T-cell (primary cell): ENCODE data around the gene SLC8B1. TPM values are rescaled to one million over a fixed set of nuclear protein-coding genes. Genes with fewer than 3 reads are reported as not detected.

Experiments
- ATAC-seq, 4 experiments: fragments of 200-7000 bp in 3 of 4; fragments of 150-1000 bp in 1 of 4; cut with Tn5 transposase; replicated peaks in 1 of 4; 1 replicate in 3 of 4; 2 replicates in 1 of 4; pipeline ENCODE4 v1.10.0; 2021; ENCODE audit warnings: moderate library complexity in 3 of 4, mild to moderate bottlenecking in 2 of 4, moderate number of reproducible peaks in 1 of 4
- CTCF ChIA-PET, 2 donors: fragments of 300-600 bp; sonication (Branson Sonifier 250); formaldehyde crosslinking; loops; one replicate each; lab custom pipeline; 2022; ENCODE audit warnings: antibody characterized with exemption in 2 of 2; lab: Charles Lee
- POLR2A ChIA-PET, 2 donors: fragments of 300-600 bp; sonication (Branson Sonifier 250); formaldehyde crosslinking; loops; one replicate each; lab custom pipeline; 2022; ENCODE audit warnings: antibody characterized with exemption in 2 of 2; lab: Charles Lee
- DNase-seq, 35 experiments: peaks; one replicate each; pipeline versions ENCODE4 v3.0.0 to v3.0.0-alpha.2; 2013 to 2023
- H3K27ac ChIP-seq: one replicate; pipeline ENCODE4 v1.5.1; 2013; ENCODE audit warnings: low read length
- H3K27me3 ChIP-seq, 2 experiments: replicated peaks in 1 of 2; 1 replicate in 1 of 2; 2 replicates in 1 of 2; pipeline versions ENCODE4 v1.6.1 to v1.7.0; 2013; ENCODE audit warnings: low read length in 1 of 2, mixed read lengths in 1 of 2; ENCODE audit not compliant: control insufficient read depth in 2 of 2, insufficient read depth in 2 of 2; ENCODE audit errors: extremely low read depth in 1 of 2
- H3K36me3 ChIP-seq, 2 donors: 1 replicate in 1 of 2; 2 replicates in 1 of 2; pipeline versions ENCODE4 v1.6.1 to v1.7.0; 2013; ENCODE audit warnings: low read length in 1 of 2; ENCODE audit not compliant: control insufficient read depth in 2 of 2, insufficient read depth in 1 of 2; ENCODE audit errors: extremely low read depth in 1 of 2
- H3K4me1 ChIP-seq, 2 experiments: 1 replicate in 1 of 2; 2 replicates in 1 of 2; pipeline versions ENCODE4 v1.6.1 to v1.7.0; 2013; ENCODE audit warnings: low read length in 2 of 2, mixed read lengths in 1 of 2; ENCODE audit not compliant: insufficient read depth in 2 of 2, control insufficient read depth in 1 of 2; ENCODE audit errors: extremely low read depth in 1 of 2
- H3K4me3 ChIP-seq, 2 donors: 1 replicate in 1 of 2; 2 replicates in 1 of 2; pipeline versions ENCODE4 v1.5.1 to v1.7.0; 2013; ENCODE audit warnings: mild to moderate bottlenecking in 2 of 2, low read length in 1 of 2, moderate library complexity in 1 of 2; ENCODE audit not compliant: control insufficient read depth in 1 of 2; ENCODE audit errors: extremely low read depth in 1 of 2
- H3K9me3 ChIP-seq: 2 replicates; pipeline ENCODE4 v1.7.0; 2013
- H3K27ac Mint-ChIP-seq, 2 donors: one replicate each; pipeline ENCODE4 v1.8.0; 2020 to 2021; ENCODE audit warnings: mild to moderate bottlenecking in 2 of 2, mixed read lengths in 2 of 2
- H3K27me3 Mint-ChIP-seq, 2 donors: one replicate each; pipeline ENCODE4 v1.8.0; 2021 to 2022; ENCODE audit warnings: mixed read lengths in 2 of 2
- H3K36me3 Mint-ChIP-seq: one replicate; pipeline ENCODE4 v1.8.0; 2021; ENCODE audit warnings: mixed read lengths
- H3K4me1 Mint-ChIP-seq, 3 donors: one replicate each; pipeline ENCODE4 v1.8.0; 2020 to 2022; ENCODE audit warnings: mixed read lengths in 3 of 3, mild to moderate bottlenecking in 1 of 3
- H3K4me3 Mint-ChIP-seq, 3 donors: one replicate each; pipeline ENCODE4 v1.8.0; 2020 to 2022; ENCODE audit warnings: mild to moderate bottlenecking in 3 of 3, mixed read lengths in 3 of 3, moderate library complexity in 3 of 3
- H3K9me3 Mint-ChIP-seq, 3 donors: one replicate each; pipeline ENCODE4 v1.8.0; 2020 to 2022; ENCODE audit warnings: mixed read lengths in 3 of 3
- WGBS: methylation state at CpG from one replicate; pipeline ENCODE4 v1.1.5; 2013; ENCODE audit warnings: missing lambda C conversion rate; ENCODE audit not compliant: insufficient coverage; 5-methylcytosine and 5-hydroxymethylcytosine counted together
- total RNA-seq, 35 experiments: library from RNA in 6 of 35; stranded (reverse) in 6 of 35; fragments of 120-200 nt in 1 of 35; gene quantifications; one replicate each; pipeline versions ENCODE4 v1.2.1 to v1.2.4 and lab custom pipeline; 2013 to 2026

Gene SLC8B1
- total RNA-seq, 5 donors from 2014 or later (not counting 1 experiment from before 2014, with no cell fraction given) = 76.7 to 120 (median 102) TPM

GRCh38 chr12:113318900-113319628, 15.8 kb downstream of the SLC8B1 start:
- H3K9me3 ChIP-seq = no peaks in the 10 kb centered on the region
- DNase-seq = no peak
- Mint-ChIP-seq H3K4me1 (peaks cover 7 to 21% (median 8%) of the 10 kb centered on the region in 3 donors), H3K9me3 (no peaks in the 10 kb centered on the region), H3K4me3 (no peak overlapping the region), H3K27ac (no peak overlapping the region), H3K27me3 (no peaks in the 10 kb centered on the region), H3K36me3 (peaks cover 58% of the 10 kb centered on the region)
- WGBS = 98% methylated on average over 13 of the region's 15 CpGs
- ATAC-seq = no peak
- CTCF ChIA-PET = interaction anchor here in 1 of 2 donors (0.5 kb wide), 1 partner anchor 141 kb away, joined by 7 read pairs; no protein-coding TSS in a partner anchor
- no peak overlapping the region for H3K27ac ChIP-seq
- H3K36me3 ChIP-seq = peaks cover 23 to 72% of the 10 kb centered on the region in 2 donors
- H3K4me3 ChIP-seq = no peak overlapping the region
- H3K27me3 ChIP-seq = no peaks in the 10 kb centered on the region
- H3K4me1 ChIP-seq = no peaks in the 10 kb centered on the region
- POLR2A ChIA-PET = no interaction called here

GRCh38 chr12:113318046-113318656, 16.8 kb downstream of the SLC8B1 start:
- H3K9me3 ChIP-seq = no peaks in the 10 kb centered on the region
- H3K4me1 ChIP-seq = no peaks in the 10 kb centered on the region
- Mint-ChIP-seq H3K4me1 (peaks cover 2 to 21% (median 4%) of the 10 kb centered on the region in 3 donors), H3K27ac (no peak overlapping the region), H3K4me3 (no peak overlapping the region), H3K27me3 (no peaks in the 10 kb centered on the region), H3K36me3 (peaks cover 56% of the 10 kb centered on the region), H3K9me3 (no peaks in the 10 kb centered on the region)
- H3K4me3 ChIP-seq = no peak overlapping the region
- ChIA-PET CTCF (no interaction called here), POLR2A (no interaction called here)
- no peaks in the 10 kb centered on the region for H3K27me3 ChIP-seq
- H3K27ac ChIP-seq = no peak overlapping the region
- DNase-seq (no peak), ATAC-seq (no peak)
- peaks cover 23 to 75% of the 10 kb centered on the region in 2 donors for H3K36me3 ChIP-seq
- 100% methylated on average over 4 of the region's 4 CpGs for WGBS

- Mint-ChIP-seq H3K27me3 (no peaks in the 10 kb centered on the region), H3K9me3 (no peaks in the 10 kb centered on the region), H3K4me3 (no peak overlapping the region), H3K36me3 (peaks cover 51% of the 10 kb centered on the region), H3K27ac (no peak overlapping the region), H3K4me1 (peaks cover 0 to 13% (median 0%) of the 10 kb centered on the region in 3 donors)
- Histone ChIP-seq H3K4me3 (no peak overlapping the region), H3K27ac (no peak overlapping the region), H3K27me3 (no peaks in the 10 kb centered on the region), H3K4me1 (no peaks in the 10 kb centered on the region), H3K36me3 (peaks cover 23 to 74% of the 10 kb centered on the region in 2 donors), H3K9me3 (no peaks in the 10 kb centered on the region)
- DNase-seq (no peak), ATAC-seq (no peak)
- ChIA-PET POLR2A (interaction anchor here in 1 of 2 donors (0.7 kb wide), 1 partner anchor 59 kb away, joined by 4 read pairs; no protein-coding TSS in a partner anchor), CTCF (no interaction called here)
- 95% methylated on average over 4 of the region's 6 CpGs for WGBS
Measured at GRCh38 chr12:113317122-113317521, 17.8 kb downstream of the SLC8B1 start.

GRCh38 chr12:113316155-113316554, 18.8 kb downstream of the SLC8B1 start:
- Mint-ChIP-seq H3K4me3 (no peak overlapping the region), H3K27me3 (no peaks in the 10 kb centered on the region), H3K36me3 (peaks cover 51% of the 10 kb centered on the region), H3K9me3 (no peaks in the 10 kb centered on the region), H3K4me1 (peaks cover 0 to 13% (median 0%) of the 10 kb centered on the region in 3 donors), H3K27ac (no peak overlapping the region)
- Histone ChIP-seq H3K27ac (no peak overlapping the region), H3K9me3 (no peaks in the 10 kb centered on the region), H3K4me1 (no peaks in the 10 kb centered on the region), H3K36me3 (peaks cover 22 to 72% of the 10 kb centered on the region in 2 donors), H3K27me3 (no peaks in the 10 kb centered on the region), H3K4me3 (no peak overlapping the region)
- WGBS = 100% methylated on average over 2 of the region's 7 CpGs
- DNase-seq (no peak), ATAC-seq (no peak)
- POLR2A ChIA-PET = no interaction called here
- CTCF ChIA-PET = interaction anchor here in 1 of 2 donors (0.7 kb wide), 1 partner anchor 47 kb away, joined by 4 read pairs; no protein-coding TSS in a partner anchor

GRCh38 chr12:113315358-113315757, 19.6 kb downstream of the SLC8B1 start:
- no peak for DNase-seq
- H3K4me1 ChIP-seq = no peaks in the 10 kb centered on the region
- no peaks in the 10 kb centered on the region for H3K9me3 ChIP-seq
- ChIA-PET POLR2A (no interaction called here), CTCF (interaction anchor here in 1 of 2 donors (0.7 kb wide), 1 partner anchor 46 kb away, joined by 4 read pairs; no protein-coding TSS in a partner anchor)
- Mint-ChIP-seq H3K27ac (no peak overlapping the region), H3K4me3 (no peak overlapping the region), H3K27me3 (no peaks in the 10 kb centered on the region), H3K9me3 (no peaks in the 10 kb centered on the region), H3K4me1 (peaks cover 0 to 13% (median 0%) of the 10 kb centered on the region in 3 donors), H3K36me3 (peaks cover 51% of the 10 kb centered on the region)
- no peak overlapping the region for H3K27ac ChIP-seq
- 97% methylated on average over 9 of the region's 9 CpGs for WGBS
- ATAC-seq = no peak
- H3K27me3 ChIP-seq = no peaks in the 10 kb centered on the region
- H3K36me3 ChIP-seq = peaks cover 16 to 67% of the 10 kb centered on the region in 2 donors
- H3K4me3 ChIP-seq = no peak overlapping the region

- H3K36me3 Mint-ChIP-seq = peaks cover 44% of the 10 kb centered on the region
- POLR2A ChIA-PET = no interaction called here
- no peaks in the 10 kb centered on the region for H3K9me3 ChIP-seq
- no peak for DNase-seq
- H3K4me1 ChIP-seq = no peaks in the 10 kb centered on the region
- H3K4me1 Mint-ChIP-seq = peaks cover 0 to 13% (median 0%) of the 10 kb centered on the region in 3 donors
- no peak overlapping the region for H3K27ac ChIP-seq
- CTCF ChIA-PET = no interaction called here
- H3K27me3 ChIP-seq = no peaks in the 10 kb centered on the region
- H3K27me3 Mint-ChIP-seq = no peaks in the 10 kb centered on the region
- H3K9me3 Mint-ChIP-seq = no peaks in the 10 kb centered on the region
- no peak overlapping the region for H3K4me3 Mint-ChIP-seq
- H3K36me3 ChIP-seq = peaks cover 17 to 65% of the 10 kb centered on the region in 2 donors
- no peak overlapping the region for H3K4me3 ChIP-seq
- 70% methylated on average over 2 of the region's 7 CpGs for WGBS
- H3K27ac Mint-ChIP-seq = peak overlapping the region; percentile 28 to 65
- no peak for ATAC-seq
Measured at GRCh38 chr12:113314121-113314529, 20.8 kb downstream of the SLC8B1 start.
